HG02571 (cell line): ENCODE data around the gene BNIP5.
"Not testable (repeated sequence)": the region's sequence is repeated elsewhere in the genome, so short reads cannot be mapped to it uniquely, and the experiment has no call there.

Experiments
- ATAC-seq: cut with Tn5 transposase; IDR thresholded peaks from one replicate; pipeline ENCODE4 v1.9.1; 2021; ENCODE audit warnings: mild to moderate bottlenecking, moderate library complexity; ENCODE audit not compliant: unreplicated experiment

Gene BNIP5

GRCh38 chr6:36345681-36346466 lies 9.2 kb upstream of the BNIP5 start:
- no peak for ATAC-seq

GRCh38 chr6:36343109-36343680 lies 6.5 kb upstream of the BNIP5 start:
- ATAC-seq = no peak

DNA sequence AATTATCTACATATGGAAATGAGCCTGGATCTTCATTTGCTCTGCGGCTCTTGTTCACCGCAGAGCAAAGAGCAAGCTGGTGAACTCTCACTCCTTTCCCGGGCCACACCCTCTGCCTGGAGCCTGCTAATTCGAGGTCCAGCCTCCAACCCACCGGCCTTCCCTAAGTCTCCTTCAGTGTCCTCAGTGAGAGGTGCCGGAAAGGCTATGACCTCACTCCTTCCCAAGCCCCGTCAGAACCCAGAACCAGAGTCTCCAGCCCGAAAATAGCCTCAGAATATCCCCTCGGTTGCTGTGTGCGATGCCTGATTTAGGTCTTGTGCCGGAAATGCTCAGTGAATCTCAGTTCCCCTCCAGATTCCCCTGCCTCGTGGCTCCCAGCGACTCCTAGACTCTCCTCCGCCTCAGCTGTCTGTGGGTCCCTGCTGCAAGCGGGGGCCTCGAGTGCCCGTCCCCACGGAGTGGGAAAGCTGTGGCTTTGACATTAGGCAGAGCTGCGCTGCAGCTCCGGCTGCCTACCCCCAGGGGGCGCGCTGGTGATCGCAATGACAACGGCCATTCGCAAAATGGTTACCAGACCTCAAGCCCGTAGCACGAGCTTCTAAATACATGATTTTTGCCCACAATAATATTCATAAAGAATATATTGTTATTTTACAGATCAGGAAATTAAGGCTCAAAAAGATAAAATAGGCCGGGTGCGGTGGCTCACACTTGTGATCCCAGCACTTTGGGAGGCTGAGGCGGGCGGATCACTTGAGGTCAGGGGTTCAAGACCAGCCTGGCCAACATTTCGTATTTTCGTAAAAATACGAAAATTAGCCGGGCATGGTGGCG lies 4.1 kb upstream of the BNIP5 start:
- peak; percentile 51 for ATAC-seq

- no peak for ATAC-seq
Observed at GRCh38 chr6:36340306-36340617, 3.6 kb upstream of the BNIP5 start.

GRCh38 chr6:36339146-36339545 lies 2.5 kb upstream of the BNIP5 start:
- no peak for ATAC-seq

- not testable (repeated sequence) for ATAC-seq
Observed at GRCh38 chr6:36338223-36338622, 1.5 kb upstream of the BNIP5 start.

DNA sequence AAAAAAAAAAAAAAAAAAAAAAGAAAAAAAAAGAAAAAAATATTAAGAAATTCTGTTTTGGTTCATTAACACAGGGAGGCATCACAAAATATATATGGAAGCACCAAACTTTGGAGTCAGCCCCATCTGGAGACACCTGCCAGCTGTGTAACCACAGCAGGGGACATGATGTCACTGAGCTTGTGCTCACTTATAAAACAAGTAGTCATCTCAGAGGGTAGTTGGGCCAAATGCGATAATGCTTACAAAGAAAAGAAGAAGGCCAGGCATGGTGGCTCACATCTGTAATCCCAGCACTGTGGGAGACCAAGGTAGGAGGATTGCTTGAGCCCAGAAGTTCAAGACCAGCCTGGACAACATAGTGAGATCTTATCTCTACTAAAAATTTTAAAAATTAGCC lies 1.1 kb upstream of the BNIP5 start:
- ATAC-seq = no peak

DNA sequence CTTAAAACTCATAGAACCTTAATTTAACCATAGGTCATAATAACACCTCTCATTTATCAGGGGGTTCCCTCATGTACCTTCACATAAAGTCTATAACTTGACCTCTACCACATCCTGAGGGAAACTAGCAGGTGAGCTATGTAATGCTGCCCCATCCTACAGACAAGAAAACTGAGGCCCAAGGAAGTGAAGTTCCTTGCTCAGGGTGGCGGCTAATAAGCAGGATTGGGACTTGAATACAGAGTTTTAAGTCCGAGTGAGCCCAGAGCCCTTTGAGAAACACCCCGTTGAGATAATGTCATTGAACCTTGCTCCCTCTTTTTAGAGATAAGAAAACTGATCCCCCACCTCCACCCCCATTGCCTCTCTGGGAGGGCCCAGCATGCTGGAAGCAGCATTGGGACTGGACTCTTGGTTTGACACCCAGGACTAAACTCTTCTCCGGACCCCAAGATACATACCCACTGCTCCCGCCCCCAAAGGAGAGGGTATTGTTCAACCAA lies 429 bp downstream of the BNIP5 start:
- no peak for ATAC-seq

- ATAC-seq = no peak
Observed at GRCh38 chr6:36335465-36336207, 1.1 kb downstream of the BNIP5 start.

- ATAC-seq = no peak
Observed at GRCh38 chr6:36334832-36335459, 1.7 kb downstream of the BNIP5 start.

GRCh38 chr6:36333931-36334725 lies 2.6 kb downstream of the BNIP5 start:
- no peak for ATAC-seq

GRCh38 chr6:36333171-36333895 lies 3.4 kb downstream of the BNIP5 start:
- ATAC-seq = no peak

DNA sequence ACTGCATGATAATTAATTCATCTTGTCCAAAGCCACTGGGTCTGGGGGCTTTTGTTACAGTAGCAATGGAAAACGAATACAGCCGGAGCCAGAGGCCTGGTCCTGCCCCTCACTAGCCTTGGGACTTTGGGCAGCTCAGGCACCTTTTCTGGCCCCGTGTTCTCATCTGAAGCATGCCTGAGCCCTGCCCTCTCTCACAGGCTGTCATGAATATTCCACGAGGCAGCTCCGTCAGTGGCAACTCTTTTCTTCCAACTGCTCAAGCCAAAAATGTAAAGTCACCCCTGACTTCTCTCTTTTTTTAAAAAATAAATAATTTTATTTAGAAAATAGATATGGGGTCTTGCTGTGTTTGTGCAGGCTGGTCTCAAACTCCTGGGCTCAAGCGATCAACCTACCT lies 5.3 kb downstream of the BNIP5 start:
- no peak for ATAC-seq

DNA sequence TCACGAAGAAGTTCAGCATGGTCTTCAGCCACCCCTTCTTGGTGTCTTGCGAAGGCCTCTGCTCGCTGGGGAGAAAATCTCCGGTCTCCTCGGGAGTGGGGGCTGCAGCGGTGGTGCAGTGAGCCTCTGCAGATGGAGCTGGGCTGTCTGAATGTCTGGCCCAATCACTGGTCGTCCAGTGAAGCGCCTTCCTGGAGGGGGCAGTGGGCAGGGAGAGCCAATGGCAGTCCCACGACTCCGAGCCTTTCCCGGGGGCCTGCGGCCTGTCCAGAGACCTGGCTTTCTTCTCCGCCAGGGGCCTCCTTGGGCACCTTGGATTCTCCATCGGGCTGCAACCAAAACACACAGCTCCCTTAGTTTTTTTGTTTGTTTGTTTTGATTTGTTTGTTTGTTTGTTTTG lies 6.3 kb downstream of the BNIP5 start:
- no peak for ATAC-seq

DNA sequence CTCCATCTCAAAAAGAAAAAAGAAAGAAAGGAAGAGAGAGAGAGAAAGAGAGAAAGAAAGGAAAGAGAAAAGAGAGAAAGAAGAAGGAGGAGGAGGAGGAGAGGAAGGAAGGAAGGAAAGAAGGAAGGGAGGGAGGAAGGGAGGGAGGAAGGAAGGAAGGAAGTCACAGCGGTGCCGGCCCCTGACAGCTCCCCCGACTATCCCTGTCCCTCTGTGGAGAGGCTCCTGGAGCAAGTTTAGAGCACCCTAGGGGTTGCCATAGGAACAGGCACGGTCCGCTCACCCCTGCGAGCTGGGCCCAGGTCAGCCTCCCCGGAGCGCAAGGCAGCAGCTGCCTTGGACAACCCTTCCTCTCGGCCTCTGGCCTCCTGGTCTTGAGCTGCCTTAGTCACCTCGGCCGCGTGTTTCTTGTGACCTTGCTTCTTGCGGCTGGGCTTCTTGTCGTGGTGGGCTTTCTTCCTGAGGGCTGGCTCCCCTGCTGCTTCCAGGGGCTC lies 6.8 kb downstream of the BNIP5 start:
- ATAC-seq = no peak

- no peak for ATAC-seq
Observed at GRCh38 chr6:36328600-36328999, 8.1 kb downstream of the BNIP5 start.

DNA sequence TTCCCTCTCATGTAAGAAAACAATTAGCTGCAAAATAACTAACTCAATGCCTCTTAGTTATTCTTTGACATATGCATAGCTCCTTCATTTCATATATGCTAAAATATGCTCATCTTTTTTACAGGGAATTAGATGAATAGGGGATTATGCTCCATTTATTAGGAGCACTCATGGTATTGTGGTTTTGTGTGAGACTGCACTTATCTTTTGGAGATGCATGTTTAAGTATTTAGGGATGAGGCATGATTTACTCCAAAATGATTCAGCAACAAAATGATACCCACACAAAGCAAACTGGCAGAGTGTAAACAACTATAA lies 8.8 kb downstream of the BNIP5 start:
- no peak for ATAC-seq

GRCh38 chr6:36327226-36327918 lies 9.3 kb downstream of the BNIP5 start:
- ATAC-seq = no peak
